Breast epithelium (tissue), 3 donors: Measurements from ENCODE around the gene ZNF599.

Experiments
- POLR2AphosphoS5 ChIP-seq, 3 donors: sonication (generic); formaldehyde crosslinking; IDR thresholded peaks; one replicate each; pipeline ENCODE4 v1.6.1; 2017; ENCODE audit warnings: antibody characterized with exemption in 3 of 3
- TF ChIP-seq, protein P1 (sequence below), 3 donors: fragments of 450-650 bp; IDR thresholded peaks; one replicate each; pipeline ENCODE4 v1.5.1; 2016 to 2017; ENCODE audit warnings: antibody characterized with exemption in 3 of 3, mild to moderate bottlenecking in 3 of 3, moderate library complexity in 3 of 3

DNA sequence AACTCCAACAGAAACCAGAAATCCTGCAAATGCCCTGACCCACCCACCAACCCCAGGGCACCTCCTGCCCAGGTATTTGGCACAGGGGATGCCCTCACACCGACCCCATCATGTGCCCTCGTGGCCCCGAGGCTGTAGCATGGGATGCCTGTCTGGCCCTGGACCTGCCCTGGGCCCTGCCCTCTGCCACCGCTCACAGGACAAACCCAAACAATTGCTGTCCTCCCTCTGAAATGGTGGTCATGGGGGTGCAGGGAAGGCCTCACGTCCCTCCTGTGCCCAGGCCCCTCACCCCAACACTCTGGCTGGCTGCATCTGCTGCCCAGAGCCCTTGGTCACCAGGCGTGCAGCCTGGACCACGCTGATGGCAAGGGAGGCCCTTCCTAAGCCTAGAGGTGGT is 41.1 kb downstream of the ZNF599 start:
- no peak for TF ChIP-seq POLR2AphosphoS5 (IDR thresholded peaks at IDR 0.05)
- TF ChIP-seq, protein P1, sequence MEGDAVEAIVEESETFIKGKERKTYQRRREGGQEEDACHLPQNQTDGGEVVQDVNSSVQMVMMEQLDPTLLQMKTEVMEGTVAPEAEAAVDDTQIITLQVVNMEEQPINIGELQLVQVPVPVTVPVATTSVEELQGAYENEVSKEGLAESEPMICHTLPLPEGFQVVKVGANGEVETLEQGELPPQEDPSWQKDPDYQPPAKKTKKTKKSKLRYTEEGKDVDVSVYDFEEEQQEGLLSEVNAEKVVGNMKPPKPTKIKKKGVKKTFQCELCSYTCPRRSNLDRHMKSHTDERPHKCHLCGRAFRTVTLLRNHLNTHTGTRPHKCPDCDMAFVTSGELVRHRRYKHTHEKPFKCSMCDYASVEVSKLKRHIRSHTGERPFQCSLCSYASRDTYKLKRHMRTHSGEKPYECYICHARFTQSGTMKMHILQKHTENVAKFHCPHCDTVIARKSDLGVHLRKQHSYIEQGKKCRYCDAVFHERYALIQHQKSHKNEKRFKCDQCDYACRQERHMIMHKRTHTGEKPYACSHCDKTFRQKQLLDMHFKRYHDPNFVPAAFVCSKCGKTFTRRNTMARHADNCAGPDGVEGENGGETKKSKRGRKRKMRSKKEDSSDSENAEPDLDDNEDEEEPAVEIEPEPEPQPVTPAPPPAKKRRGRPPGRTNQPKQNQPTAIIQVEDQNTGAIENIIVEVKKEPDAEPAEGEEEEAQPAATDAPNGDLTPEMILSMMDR (IDR thresholded peaks at IDR 0.05), result no peak
